Astrocyte of the cerebellum (primary cell): ENCODE measurements around the gene PAX5.

Experiments
- DNase-seq: peaks from one replicate; pipeline ENCODE4 v3.0.0-alpha.2; 2011; ENCODE audit warnings: low read depth
- H3K4me3 ChIP-seq: 2 replicates; pipeline ENCODE4 v1.5.1; 2011; ENCODE audit warnings: mild to moderate bottlenecking, low read depth, low read length, moderate library complexity
- in situ Hi-C: cut with HindIII; loops from 2 replicates; pipeline ENCODE4 v1.10.0; 2017; ENCODE audit warnings: low sequenced_read_pairs
- TF ChIP-seq, protein P1 (sequence below): IDR thresholded peaks from 2 replicates; pipeline ENCODE4 v1.5.1; 2012; ENCODE audit warnings: low read length, low read depth, moderate library complexity, mild to moderate bottlenecking; ENCODE audit errors: missing control alignments

PAX5 gene

DNA sequence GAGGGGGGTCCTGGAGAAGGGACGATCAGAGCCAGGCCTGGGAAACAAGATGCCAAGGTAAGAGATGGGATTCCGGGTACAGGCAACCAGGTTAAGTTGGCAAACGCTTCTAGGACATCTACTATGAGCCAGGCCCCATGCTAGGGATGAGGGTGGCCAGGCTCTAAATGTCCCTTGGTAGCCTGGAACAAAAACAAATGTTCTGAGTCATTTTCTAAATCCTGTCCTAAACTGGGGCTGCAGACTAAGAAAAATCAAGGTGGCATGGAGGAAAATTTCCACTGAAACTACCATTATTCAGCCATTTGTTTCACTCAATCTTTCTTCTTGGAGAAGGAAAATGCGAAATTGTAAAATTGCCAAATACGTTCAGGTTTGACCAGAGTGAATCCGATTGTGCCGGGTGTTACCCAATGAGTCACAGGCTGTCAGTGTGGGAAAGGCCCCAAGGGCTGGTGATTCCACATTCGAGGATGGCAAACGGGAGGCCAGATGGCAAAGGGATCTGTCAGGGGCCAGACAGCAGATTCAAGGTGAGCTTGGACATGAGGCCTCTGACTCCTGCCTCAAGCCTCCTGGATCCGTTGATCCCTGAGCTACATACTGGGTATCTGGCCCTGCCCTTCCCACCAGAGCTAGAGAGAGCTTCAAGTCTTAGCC lies 57.6 kb downstream of the PAX5 start:
- DNase-seq = no peak
- TF ChIP-seq, protein P1, sequence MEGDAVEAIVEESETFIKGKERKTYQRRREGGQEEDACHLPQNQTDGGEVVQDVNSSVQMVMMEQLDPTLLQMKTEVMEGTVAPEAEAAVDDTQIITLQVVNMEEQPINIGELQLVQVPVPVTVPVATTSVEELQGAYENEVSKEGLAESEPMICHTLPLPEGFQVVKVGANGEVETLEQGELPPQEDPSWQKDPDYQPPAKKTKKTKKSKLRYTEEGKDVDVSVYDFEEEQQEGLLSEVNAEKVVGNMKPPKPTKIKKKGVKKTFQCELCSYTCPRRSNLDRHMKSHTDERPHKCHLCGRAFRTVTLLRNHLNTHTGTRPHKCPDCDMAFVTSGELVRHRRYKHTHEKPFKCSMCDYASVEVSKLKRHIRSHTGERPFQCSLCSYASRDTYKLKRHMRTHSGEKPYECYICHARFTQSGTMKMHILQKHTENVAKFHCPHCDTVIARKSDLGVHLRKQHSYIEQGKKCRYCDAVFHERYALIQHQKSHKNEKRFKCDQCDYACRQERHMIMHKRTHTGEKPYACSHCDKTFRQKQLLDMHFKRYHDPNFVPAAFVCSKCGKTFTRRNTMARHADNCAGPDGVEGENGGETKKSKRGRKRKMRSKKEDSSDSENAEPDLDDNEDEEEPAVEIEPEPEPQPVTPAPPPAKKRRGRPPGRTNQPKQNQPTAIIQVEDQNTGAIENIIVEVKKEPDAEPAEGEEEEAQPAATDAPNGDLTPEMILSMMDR = no peak
- in situ Hi-C loops = no loop called here
- H3K4me3 ChIP-seq = no peak overlapping the region

DNA sequence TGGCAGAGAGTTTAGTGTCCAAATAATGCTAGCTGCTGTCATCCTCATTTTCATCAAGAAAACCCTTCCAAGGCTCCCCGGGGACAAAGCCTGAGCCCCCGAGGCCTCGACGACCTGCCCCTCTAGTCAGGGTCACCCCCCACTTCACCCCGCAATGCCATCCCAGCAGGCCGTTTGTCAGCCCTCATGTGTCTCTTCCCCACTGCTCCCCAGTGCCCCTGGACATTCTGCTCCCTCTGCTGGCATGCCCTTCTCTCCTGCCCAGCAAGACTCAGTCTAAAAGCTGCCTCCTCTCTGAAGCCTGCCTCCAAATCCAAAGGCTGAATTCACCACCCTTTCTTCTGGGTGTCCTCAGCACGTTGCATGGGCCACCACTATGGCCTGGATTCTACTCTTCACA lies 59.3 kb downstream of the PAX5 start:
- TF ChIP-seq, protein P1 = peak; percentile 10
- H3K4me3 ChIP-seq = no peak overlapping the region
- no peak for DNase-seq
- in situ Hi-C loops = no loop called here

DNA sequence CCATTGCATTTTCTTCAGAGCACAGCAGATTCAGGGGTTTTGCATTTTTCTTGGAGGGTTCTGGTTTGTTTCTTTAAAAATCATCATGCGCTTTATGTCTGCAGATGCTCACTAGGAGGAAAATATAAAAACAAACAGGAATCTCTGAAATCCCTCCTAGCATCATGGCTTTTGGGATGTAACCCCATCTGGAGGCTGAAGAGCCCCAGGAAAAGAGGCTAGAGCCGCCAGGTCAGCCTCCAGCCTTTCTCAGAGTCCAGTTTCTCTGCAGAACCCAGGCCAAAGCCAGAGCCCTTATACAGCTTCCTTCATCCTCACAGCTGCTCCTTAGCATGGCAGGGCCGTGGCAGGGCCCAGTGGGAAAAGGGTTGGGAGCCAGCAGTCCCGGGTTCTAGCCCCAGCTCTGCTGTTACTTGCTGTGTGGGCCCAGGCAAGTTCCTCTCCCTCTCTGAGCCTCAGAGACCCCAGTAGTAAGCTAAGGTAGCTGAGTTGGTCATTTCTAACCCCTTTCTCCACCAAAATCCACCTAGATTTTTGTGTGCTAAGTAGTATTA lies 62.1 kb downstream of the PAX5 start:
- H3K4me3 ChIP-seq = no peak overlapping the region
- TF ChIP-seq, protein P1 = no peak
- in situ Hi-C loops = no loop called here
- no peak for DNase-seq

DNA sequence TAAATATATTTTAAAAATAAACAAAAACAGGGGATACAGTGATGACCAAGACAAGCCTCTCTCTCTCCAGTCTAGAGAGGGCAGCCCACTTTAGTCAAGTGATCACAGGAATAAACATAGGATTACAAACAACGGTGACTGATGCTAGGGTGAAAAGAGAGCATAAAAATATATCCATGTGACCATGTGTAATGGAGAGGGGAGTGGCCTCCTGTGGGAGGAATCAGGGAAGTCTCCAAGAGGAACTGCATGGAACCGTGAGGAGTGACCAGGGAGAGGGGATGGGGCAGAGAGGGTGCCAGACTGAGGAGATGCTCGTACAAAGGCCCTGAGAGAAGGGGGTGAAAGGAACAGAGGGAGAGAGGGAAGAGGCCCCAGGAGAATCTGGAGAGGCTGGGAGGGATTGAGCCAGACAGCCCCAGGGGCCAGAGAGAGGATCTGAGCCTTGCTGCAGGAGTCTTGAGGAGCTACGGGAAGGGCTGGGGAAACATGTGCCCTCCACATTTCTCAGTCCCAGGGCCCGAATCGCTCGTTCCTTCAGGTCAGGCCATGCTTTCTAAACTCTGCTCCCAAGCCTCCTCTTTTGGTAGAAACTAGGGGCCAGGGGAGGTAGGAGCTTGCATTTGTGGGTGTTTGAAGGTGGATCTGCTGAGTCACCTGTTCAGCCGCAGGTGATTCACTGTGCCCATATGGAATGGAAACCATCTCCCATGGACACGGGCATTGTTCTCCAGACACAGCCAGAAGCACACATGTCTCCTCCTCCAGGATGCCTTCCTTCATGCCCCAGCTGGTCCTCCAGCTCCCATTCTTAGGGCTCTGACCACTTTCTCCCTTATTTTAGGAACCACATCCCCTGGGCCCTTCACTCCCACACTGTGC lies 63.8 kb downstream of the PAX5 start:
- no peak for DNase-seq
- H3K4me3 ChIP-seq = no peak overlapping the region
- in situ Hi-C loops = no loop called here
- TF ChIP-seq, protein P1 = no peak

DNA sequence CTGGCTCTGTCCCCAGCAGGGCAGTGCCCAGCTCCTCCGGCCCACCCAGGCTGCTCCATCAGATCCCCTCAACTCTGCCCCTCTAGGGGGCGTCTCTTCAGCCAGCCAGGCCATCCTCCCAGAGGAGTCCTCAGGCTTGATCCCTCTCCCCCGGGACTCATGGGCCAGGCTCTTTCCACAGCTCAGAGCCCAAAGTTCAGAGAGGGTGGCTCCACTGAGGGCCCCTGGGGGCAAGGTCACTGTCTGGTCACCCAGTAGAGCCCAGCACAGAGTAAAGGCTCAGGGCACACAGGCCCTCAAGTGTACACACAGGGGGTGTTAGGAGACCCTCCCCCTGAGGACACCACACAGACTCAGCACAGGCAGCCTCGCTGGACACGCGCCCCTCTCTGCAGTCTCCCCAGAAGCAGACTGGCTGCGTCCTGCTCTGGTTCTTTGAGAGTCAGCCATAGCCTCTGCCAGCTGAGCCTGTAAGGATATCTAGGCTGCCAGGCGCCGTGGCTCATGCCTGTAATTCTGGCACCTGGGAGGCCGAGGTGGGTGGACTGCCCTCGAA lies 64.8 kb downstream of the PAX5 start:
- in situ Hi-C loops = no loop called here
- TF ChIP-seq, protein P1 = no peak

DNA sequence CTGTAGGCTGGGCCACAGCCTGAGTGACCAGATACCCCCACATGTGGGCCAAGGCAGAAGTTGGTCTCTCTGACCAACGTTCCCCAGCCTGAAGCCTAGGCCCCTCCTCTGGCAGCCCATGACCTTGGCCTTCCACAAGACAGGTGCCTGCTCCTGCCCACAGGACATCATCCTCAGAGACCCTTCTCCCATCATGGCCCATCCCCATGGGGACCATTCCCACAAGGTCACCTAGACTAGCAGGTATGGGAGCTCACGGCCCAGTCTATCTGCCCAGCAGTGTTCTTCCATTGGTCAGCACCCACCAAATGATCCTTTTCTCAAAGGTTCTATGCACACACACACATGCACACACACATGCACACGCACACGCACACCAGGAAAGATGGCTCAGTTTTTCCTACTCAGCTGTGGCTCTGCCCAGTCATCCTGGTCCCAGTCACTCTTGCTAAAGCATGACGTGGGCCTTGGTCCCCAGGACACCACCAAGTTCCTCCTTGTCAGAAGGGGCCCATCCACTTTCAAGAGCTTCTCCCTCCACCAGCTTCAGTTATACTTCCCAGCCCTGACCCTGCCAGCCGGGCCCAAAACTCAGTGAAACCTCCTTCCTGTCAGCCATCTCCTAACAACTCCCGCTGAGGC lies 65.4 kb downstream of the PAX5 start:
- H3K4me3 ChIP-seq = no peak overlapping the region
- DNase-seq = no peak
- TF ChIP-seq, protein P1 = no peak
- in situ Hi-C loops = no loop called here

More for the DNA sequence above, 64.8 kb downstream of the PAX5 start:
- DNase-seq = no peak
- no peak overlapping the region for H3K4me3 ChIP-seq
